HepG2 (cell line): ENCODE data around the gene SLC16A5. TPM values are rescaled to one million over a fixed set of nuclear protein-coding genes. Genes with fewer than 3 reads are reported as not detected.

ENCODE experiments used
- AKAP8 ChIP-seq: sonication (generic); formaldehyde crosslinking; IDR thresholded peaks from 2 replicates; pipeline ENCODE4 v1.5.1; 2020; ENCODE audit warnings: mild to moderate bottlenecking, missing genetic modification reagents
- AKNA ChIP-seq: sonication (generic); formaldehyde crosslinking; IDR thresholded peaks from 2 replicates; pipeline ENCODE4 v1.4.0; 2020; ENCODE audit warnings: missing genetic modification reagents, borderline replicate concordance
- DDIT3 ChIP-seq: sonication (generic); formaldehyde crosslinking; IDR thresholded peaks from 2 replicates; pipeline ENCODE4 v1.4.0; 2020; ENCODE audit warnings: mild to moderate bottlenecking, missing genetic modification reagents
- DR1 ChIP-seq: sonication (generic); formaldehyde crosslinking; IDR thresholded peaks from 2 replicates; pipeline ENCODE4 v1.8.0; 2021; ENCODE audit warnings: mild to moderate bottlenecking, missing genetic modification reagents, inconsistent platforms
- FOSL1 ChIP-seq: sonication (generic); formaldehyde crosslinking; IDR thresholded peaks from 2 replicates; pipeline ENCODE4 v1.9.0; 2021; ENCODE audit warnings: missing genetic modification reagents, borderline replicate concordance
- FOXA3 ChIP-seq: IDR thresholded peaks from 2 replicates; pipeline ENCODE4 v1.6.1; 2016; ENCODE audit warnings: missing genetic modification reagents, missing compliant biosample characterization
- FOXK1 ChIP-seq: sonication (generic); formaldehyde crosslinking; IDR thresholded peaks from 2 replicates; pipeline ENCODE4 v1.4.0; 2020; ENCODE audit warnings: low read depth, missing genetic modification reagents, borderline replicate concordance
- PRDM15 ChIP-seq: sonication (generic); formaldehyde crosslinking; IDR thresholded peaks from 2 replicates; pipeline ENCODE4 v1.4.0; 2020; ENCODE audit warnings: missing genetic modification reagents
- SMAD3 ChIP-seq: sonication (generic); formaldehyde crosslinking; IDR thresholded peaks from 2 replicates; pipeline ENCODE4 v1.4.0; 2020; ENCODE audit warnings: missing genetic modification reagents
- TBX3 ChIP-seq: fragments of 450-650 bp; IDR thresholded peaks from 2 replicates; pipeline ENCODE4 v1.6.1; 2017; ENCODE audit warnings: antibody characterized with exemption, mild to moderate bottlenecking, inconsistent platforms, borderline replicate concordance
- TRIM24 ChIP-seq: sonication (generic); formaldehyde crosslinking; IDR thresholded peaks from 2 replicates; pipeline ENCODE4 v1.8.0; 2022; ENCODE audit warnings: mild to moderate bottlenecking, missing genetic modification reagents
- ZBTB14 ChIP-seq: sonication (generic); formaldehyde crosslinking; IDR thresholded peaks from 2 replicates; pipeline ENCODE4 v1.4.0; 2020; ENCODE audit warnings: missing genetic modification reagents
- ZBTB20 ChIP-seq: sonication (generic); formaldehyde crosslinking; IDR thresholded peaks from 2 replicates; pipeline ENCODE4 v1.8.1; 2023; ENCODE audit warnings: missing genetic modification reagents, low read depth, mild to moderate bottlenecking, borderline replicate concordance
- ZBTB37 ChIP-seq: sonication (generic); formaldehyde crosslinking; IDR thresholded peaks from 2 replicates; pipeline ENCODE4 v1.4.0; 2020; ENCODE audit warnings: mild to moderate bottlenecking, missing genetic modification reagents
- ZEB1 ChIP-seq: IDR thresholded peaks from 2 replicates; pipeline ENCODE4 v1.6.1; 2012; ENCODE audit warnings: mild to moderate bottlenecking, low read depth, inconsistent platforms; ENCODE audit not compliant: insufficient replicate concordance
- ZNF251 ChIP-seq: sonication (generic); formaldehyde crosslinking; IDR thresholded peaks from 2 replicates; pipeline ENCODE4 v1.9.0; 2021; ENCODE audit warnings: mild to moderate bottlenecking, missing genetic modification reagents
- ZNF879 ChIP-seq: sonication (generic); formaldehyde crosslinking; IDR thresholded peaks from 2 replicates; pipeline ENCODE4 v1.8.1; 2023; ENCODE audit warnings: missing genetic modification reagents
- ZNF891 ChIP-seq: sonication (generic); formaldehyde crosslinking; IDR thresholded peaks from 2 replicates; pipeline ENCODE4 v1.5.0; 2020; ENCODE audit warnings: mild to moderate bottlenecking, missing genetic modification reagents
- polyA plus RNA-seq, 8 experiments: library from polyadenylated mRNA; depleted of rRNA in 3 of 8; stranded (reverse) in 7 of 8; unstranded in 1 of 8; fragments of >200 nt; fragmentation: Illumina TruSeq in 4 of 8; extraction: Trizol in 4 of 8; gene quantifications; 2 replicates each; pipeline versions ENCODE4 v1.2.1 to v1.2.3, GENCODE V29; 2011 to 2016; ENCODE audit warnings: low read depth in 4 of 8, missing spikeins in 1 of 8, mixed read lengths in 1 of 8; ENCODE audit not compliant: insufficient read depth in 1 of 8
- total RNA-seq, 5 experiments: library from RNA; depleted of rRNA; stranded (reverse); fragments of >200 nt; fragmentation: Illumina TruSeq; extraction: Trizol; gene quantifications; 2 replicates each; pipeline ENCODE4 v1.2.3, GENCODE V29; 2016; ENCODE audit warnings: low read depth in 1 of 5

The SLC16A5 gene
- total and polyA plus RNA-seq, 2 of the 13 experiments (the other 11 are each of a cell fraction or from before 2014, with no cell fraction given): 0.69 to 5.6 TPM

- TF ChIP-seq PRDM15 (CRISPR knock-in tag) (no peak), ZNF891 (CRISPR knock-in tag) (0 out of 2 replicates have a peak, but pooled peaks have one; percentile 0), SMAD3 (CRISPR knock-in tag) (0 out of 2 replicates have a peak, but pooled peaks have one; percentile 22), DR1 (0 out of 2 replicates have a peak, but pooled peaks have one; percentile 48), FOSL1 (CRISPR knock-in tag) (no peak), ZBTB37 (CRISPR knock-in tag) (peak; percentile 56; the same call in 1 of the 2 replicates), FOXK1 (CRISPR knock-in tag) (no peak), DDIT3 (CRISPR knock-in tag) (no peak), TRIM24 (CRISPR knock-in tag) (no peak), ZEB1 (peak; percentile 11), AKAP8 (CRISPR knock-in tag) (no peak), ZBTB20 (CRISPR knock-in tag) (no peak; the same call in 1 of the 2 replicates), ZBTB14 (CRISPR knock-in tag) (no peak), FOXA3 (no peak), ZNF251 (no peak), TBX3 (no peak), ZNF879 (no peak), AKNA (CRISPR knock-in tag) (no peak)
Measured at GRCh38 chr17:75110234-75110937, 22.6 kb downstream of the SLC16A5 start (continued).
